Subcutaneous adipose tissue (tissue), 4 donors: ENCODE measurements around the gene ADAMTS17. TPM values are rescaled to one million over a fixed set of nuclear protein-coding genes. Genes with fewer than 3 reads are reported as not detected.

Experiments
- total RNA-seq, 4 donors: library from RNA; depleted of rRNA; stranded (reverse); fragments of >200 nt; gene quantifications; one replicate each; pipeline ENCODE4 v1.1.0, GENCODE V29; 2016
- TF ChIP-seq, protein P1 (sequence below): fragments of 450-650 bp; IDR thresholded peaks from one replicate; pipeline ENCODE4 v1.5.1; 2016; ENCODE audit warnings: low read depth, mild to moderate bottlenecking, control low read depth, antibody characterized with exemption, moderate library complexity

ADAMTS17 gene
- total RNA-seq, 4 donors from 2014 or later: 0.49 to 5.3 (median 2.5) TPM

DNA sequence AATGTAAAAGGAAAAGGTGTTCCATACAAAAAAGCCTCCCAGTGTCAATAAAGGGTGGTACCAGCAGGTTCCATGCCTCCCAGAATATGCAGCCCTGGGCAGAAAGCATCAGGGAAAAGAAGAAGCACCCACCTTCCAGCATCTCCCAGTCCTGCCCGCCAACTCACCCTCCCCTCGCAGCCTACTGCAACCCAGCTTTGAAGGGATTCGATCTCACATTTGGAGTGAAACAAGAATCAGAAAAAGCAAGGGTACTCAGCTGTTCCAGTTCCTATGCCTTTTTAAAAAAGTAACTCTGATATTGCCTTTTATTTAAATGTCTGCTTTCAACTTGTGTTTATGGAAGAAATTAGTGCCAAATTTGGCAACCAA is 166.9 kb downstream of the ADAMTS17 start:
- TF ChIP-seq, protein P1, sequence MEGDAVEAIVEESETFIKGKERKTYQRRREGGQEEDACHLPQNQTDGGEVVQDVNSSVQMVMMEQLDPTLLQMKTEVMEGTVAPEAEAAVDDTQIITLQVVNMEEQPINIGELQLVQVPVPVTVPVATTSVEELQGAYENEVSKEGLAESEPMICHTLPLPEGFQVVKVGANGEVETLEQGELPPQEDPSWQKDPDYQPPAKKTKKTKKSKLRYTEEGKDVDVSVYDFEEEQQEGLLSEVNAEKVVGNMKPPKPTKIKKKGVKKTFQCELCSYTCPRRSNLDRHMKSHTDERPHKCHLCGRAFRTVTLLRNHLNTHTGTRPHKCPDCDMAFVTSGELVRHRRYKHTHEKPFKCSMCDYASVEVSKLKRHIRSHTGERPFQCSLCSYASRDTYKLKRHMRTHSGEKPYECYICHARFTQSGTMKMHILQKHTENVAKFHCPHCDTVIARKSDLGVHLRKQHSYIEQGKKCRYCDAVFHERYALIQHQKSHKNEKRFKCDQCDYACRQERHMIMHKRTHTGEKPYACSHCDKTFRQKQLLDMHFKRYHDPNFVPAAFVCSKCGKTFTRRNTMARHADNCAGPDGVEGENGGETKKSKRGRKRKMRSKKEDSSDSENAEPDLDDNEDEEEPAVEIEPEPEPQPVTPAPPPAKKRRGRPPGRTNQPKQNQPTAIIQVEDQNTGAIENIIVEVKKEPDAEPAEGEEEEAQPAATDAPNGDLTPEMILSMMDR: no peak

GRCh38 chr15:100174159-100174903 is 167.4 kb downstream of the ADAMTS17 start:
- TF ChIP-seq, protein P1: no peak

GRCh38 chr15:100172356-100173024 is 169.3 kb downstream of the ADAMTS17 start:
- TF ChIP-seq, protein P1: no peak

- TF ChIP-seq, protein P1: no peak
Observed at GRCh38 chr15:100171411-100171810, 170.4 kb downstream of the ADAMTS17 start.

- TF ChIP-seq, protein P1: no peak
Observed at GRCh38 chr15:100170291-100171210, 171.2 kb downstream of the ADAMTS17 start.

GRCh38 chr15:100169615-100170290 is 172.0 kb downstream of the ADAMTS17 start:
- TF ChIP-seq, protein P1: no peak
